KMS-11 (cell line): ENCODE results near the gene TRMU.

Experiments
- H2AFZ ChIP-seq: fragments of 200-600 bp; sonication (generic); 2 replicates; pipeline ENCODE4 v1.6.1; 2016; ENCODE audit warnings: antibody characterized with exemption, mixed run types, low read depth
- H3K27ac ChIP-seq: fragments of 200-600 bp; sonication (generic); 2 replicates; pipeline ENCODE4 v1.6.1; 2016; ENCODE audit warnings: mild to moderate bottlenecking, mixed run types
- H3K27me3 ChIP-seq: fragments of 200-600 bp; sonication (generic); 2 replicates; pipeline ENCODE4 v1.6.1; 2017; ENCODE audit warnings: mild to moderate bottlenecking, low read depth, mixed run types, moderate library complexity; ENCODE audit not compliant: insufficient read depth
- H3K36me3 ChIP-seq: fragments of 200-600 bp; sonication (generic); 2 replicates; pipeline ENCODE4 v1.6.1; 2017; ENCODE audit warnings: mild to moderate bottlenecking, mixed run types; ENCODE audit not compliant: insufficient read depth
- H3K4me1 ChIP-seq: fragments of 200-600 bp; sonication (generic); 2 replicates; pipeline ENCODE4 v1.6.1; 2016; ENCODE audit warnings: mild to moderate bottlenecking, low read depth, mixed run types; ENCODE audit not compliant: poor library complexity, severe bottlenecking
- H3K4me2 ChIP-seq: fragments of 200-600 bp; sonication (generic); 2 replicates; pipeline ENCODE4 v1.7.0; 2016; ENCODE audit warnings: mild to moderate bottlenecking, mixed run types
- H3K4me3 ChIP-seq: fragments of 200-600 bp; sonication (generic); IDR thresholded peaks from 2 replicates; pipeline ENCODE4 v1.6.1; 2017; ENCODE audit warnings: low read depth, low read length, mixed read lengths; ENCODE audit not compliant: insufficient read depth
- H3K79me2 ChIP-seq: fragments of 200-600 bp; sonication (generic); 2 replicates; pipeline ENCODE4 v1.6.1; 2016; ENCODE audit warnings: low read depth, mixed run types; ENCODE audit not compliant: insufficient read depth
- H3K9ac ChIP-seq: fragments of 200-600 bp; sonication (generic); 2 replicates; pipeline ENCODE4 v1.6.1; 2016; ENCODE audit warnings: mild to moderate bottlenecking, mixed run types
- H4K20me1 ChIP-seq: fragments of 200-600 bp; sonication (generic); 2 replicates; pipeline ENCODE4 v1.6.1; 2016; ENCODE audit warnings: mild to moderate bottlenecking, mixed run types; ENCODE audit not compliant: insufficient read depth
- TF ChIP-seq, protein P1 (sequence below): fragments of 200-600 bp; sonication (generic); conservative IDR thresholded peaks from 2 replicates; pipeline ENCODE4 v1.6.1; 2017; ENCODE audit warnings: low read depth, mild to moderate bottlenecking, antibody characterized with exemption, low read length, moderate library complexity, mixed read lengths

Gene TRMU

DNA sequence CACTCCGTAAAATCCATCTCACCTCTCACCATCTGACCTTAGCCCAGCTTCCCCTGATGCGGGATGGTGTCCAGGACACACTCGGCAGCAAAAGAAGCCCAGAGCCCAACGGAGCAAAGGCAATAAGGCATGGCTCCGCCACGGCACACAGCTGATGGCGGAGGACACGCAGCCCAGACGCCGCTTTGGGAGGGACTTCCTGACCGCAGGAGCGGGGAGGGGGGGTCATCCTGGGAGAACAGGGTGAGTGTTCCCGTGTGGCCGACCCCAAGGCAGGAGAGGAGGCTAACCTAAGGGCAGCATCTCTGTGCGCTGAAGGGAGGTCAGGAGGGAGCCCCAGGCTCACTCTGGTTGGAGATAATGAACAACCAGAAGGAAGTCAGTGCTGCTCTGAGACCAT lies 71.3 kb downstream of the TRMU start:
- Histone ChIP-seq H3K27ac (no peak overlapping the region), H4K20me1 (no peaks in the 10 kb centered on the region), H2AFZ (no peak overlapping the region), H3K4me1 (peaks cover 20% of the 10 kb centered on the region), H3K79me2 (no peaks in the 10 kb centered on the region), H3K36me3 (no peaks in the 10 kb centered on the region), H3K4me3 (no peak overlapping the region), H3K27me3 (peaks cover 2% of the 10 kb centered on the region; the same call in 1 of the 2 replicates), H3K4me2 (no peak overlapping the region), H3K9ac (no peak overlapping the region)
- TF ChIP-seq, protein P1, sequence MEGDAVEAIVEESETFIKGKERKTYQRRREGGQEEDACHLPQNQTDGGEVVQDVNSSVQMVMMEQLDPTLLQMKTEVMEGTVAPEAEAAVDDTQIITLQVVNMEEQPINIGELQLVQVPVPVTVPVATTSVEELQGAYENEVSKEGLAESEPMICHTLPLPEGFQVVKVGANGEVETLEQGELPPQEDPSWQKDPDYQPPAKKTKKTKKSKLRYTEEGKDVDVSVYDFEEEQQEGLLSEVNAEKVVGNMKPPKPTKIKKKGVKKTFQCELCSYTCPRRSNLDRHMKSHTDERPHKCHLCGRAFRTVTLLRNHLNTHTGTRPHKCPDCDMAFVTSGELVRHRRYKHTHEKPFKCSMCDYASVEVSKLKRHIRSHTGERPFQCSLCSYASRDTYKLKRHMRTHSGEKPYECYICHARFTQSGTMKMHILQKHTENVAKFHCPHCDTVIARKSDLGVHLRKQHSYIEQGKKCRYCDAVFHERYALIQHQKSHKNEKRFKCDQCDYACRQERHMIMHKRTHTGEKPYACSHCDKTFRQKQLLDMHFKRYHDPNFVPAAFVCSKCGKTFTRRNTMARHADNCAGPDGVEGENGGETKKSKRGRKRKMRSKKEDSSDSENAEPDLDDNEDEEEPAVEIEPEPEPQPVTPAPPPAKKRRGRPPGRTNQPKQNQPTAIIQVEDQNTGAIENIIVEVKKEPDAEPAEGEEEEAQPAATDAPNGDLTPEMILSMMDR = no peak
